ENCODE results near the gene MDH1B. TPM values are rescaled to one million over a fixed set of nuclear protein-coding genes. Genes with fewer than 3 reads are reported as not detected.
A peak's percentile ranks its signal among the peaks of the same experiment; 100 is the strongest.

Gene MDH1B
- total RNA-seq, 1 donor from 2014 or later, result 0.98 TPM

GRCh38 chr2:206784559-206785353, 19.6 kb upstream of the MDH1B start:
- Mint-ChIP-seq H3K27me3 (ENCODE audit: unreplicated experiment) (peaks cover 5% of the 10 kb centered on the region), H3K9me3 (ENCODE audit: unreplicated experiment) (peaks cover 24% of the 10 kb centered on the region), H3K4me3 (ENCODE audit: unreplicated experiment) (no peak overlapping the region), H3K4me1 (ENCODE audit: low read depth, unreplicated experiment) (peaks cover 45% of the 10 kb centered on the region), H3K27ac (ENCODE audit: unreplicated experiment) (peak overlapping the region; percentile 98), H3K36me3 (ENCODE audit: unreplicated experiment) (peaks cover 22% of the 10 kb centered on the region)
- no peak for DNase-seq
- no peak for TF ChIP-seq CTCF (IDR thresholded peaks at IDR 0.05; ENCODE audit: partially characterized antibody, unreplicated experiment)

GRCh38 chr2:206783718-206784117, 18.6 kb upstream of the MDH1B start:
- Mint-ChIP-seq H3K9me3 (ENCODE audit: unreplicated experiment) (peaks cover 24% of the 10 kb centered on the region), H3K27me3 (ENCODE audit: unreplicated experiment) (peaks cover 5% of the 10 kb centered on the region), H3K4me1 (ENCODE audit: low read depth, unreplicated experiment) (peaks cover 38% of the 10 kb centered on the region), H3K4me3 (ENCODE audit: unreplicated experiment) (peak overlapping the region; percentile 80), H3K36me3 (ENCODE audit: unreplicated experiment) (peaks cover 31% of the 10 kb centered on the region), H3K27ac (ENCODE audit: unreplicated experiment) (peak overlapping the region; percentile 98)
- peak; percentile 76 for TF ChIP-seq CTCF (IDR thresholded peaks at IDR 0.05; ENCODE audit: partially characterized antibody, unreplicated experiment)
- DNase-seq, result peak; percentile 53

GRCh38 chr2:206780671-206781070, 15.5 kb upstream of the MDH1B start:
- peak overlapping the region; percentile 75 for H3K27ac Mint-ChIP-seq (ENCODE audit: unreplicated experiment)
- peaks cover 24% of the 10 kb centered on the region for H3K9me3 Mint-ChIP-seq (ENCODE audit: unreplicated experiment)
- H3K27me3 Mint-ChIP-seq (ENCODE audit: unreplicated experiment), result peaks cover 5% of the 10 kb centered on the region
- peaks cover 54% of the 10 kb centered on the region for H3K36me3 Mint-ChIP-seq (ENCODE audit: unreplicated experiment)
- H3K4me3 Mint-ChIP-seq (ENCODE audit: unreplicated experiment), result no peak overlapping the region
- TF ChIP-seq CTCF (IDR thresholded peaks at IDR 0.05; ENCODE audit: partially characterized antibody, unreplicated experiment), result no peak
- peaks cover 36% of the 10 kb centered on the region for H3K4me1 Mint-ChIP-seq (ENCODE audit: low read depth, unreplicated experiment)
- no peak for DNase-seq

- Mint-ChIP-seq H3K27ac (ENCODE audit: unreplicated experiment) (no peak overlapping the region), H3K36me3 (ENCODE audit: unreplicated experiment) (peaks cover 44% of the 10 kb centered on the region), H3K4me1 (ENCODE audit: low read depth, unreplicated experiment) (no peaks in the 10 kb centered on the region), H3K4me3 (ENCODE audit: unreplicated experiment) (no peak overlapping the region), H3K27me3 (ENCODE audit: unreplicated experiment) (no peaks in the 10 kb centered on the region), H3K9me3 (ENCODE audit: unreplicated experiment) (peaks cover 9% of the 10 kb centered on the region)
- DNase-seq, result no peak
- TF ChIP-seq CTCF (IDR thresholded peaks at IDR 0.05; ENCODE audit: partially characterized antibody, unreplicated experiment), result no peak
These were observed 11.3 kb upstream of the MDH1B start for GRCh38 chr2:206776432-206776831.

GRCh38 chr2:206774871-206775270, 9.7 kb upstream of the MDH1B start:
- Mint-ChIP-seq H3K27ac (ENCODE audit: unreplicated experiment) (no peak overlapping the region), H3K36me3 (ENCODE audit: unreplicated experiment) (peaks cover 33% of the 10 kb centered on the region), H3K4me1 (ENCODE audit: low read depth, unreplicated experiment) (no peaks in the 10 kb centered on the region), H3K4me3 (ENCODE audit: unreplicated experiment) (no peak overlapping the region), H3K27me3 (ENCODE audit: unreplicated experiment) (no peaks in the 10 kb centered on the region), H3K9me3 (ENCODE audit: unreplicated experiment) (no peaks in the 10 kb centered on the region)
- TF ChIP-seq CTCF (IDR thresholded peaks at IDR 0.05; ENCODE audit: partially characterized antibody, unreplicated experiment), result no peak
- no peak for DNase-seq
